K562 (cell line): ENCODE measurements around the gene SRPK3. TPM values are rescaled to one million over a fixed set of nuclear protein-coding genes. Genes with fewer than 3 reads are reported as not detected.
A peak's percentile ranks its signal among the peaks of the same experiment; 100 is the strongest.

Experiments
- ATAC-seq: fragments of 200-7000 bp; cut with Tn5 transposase; 3 replicates; pipeline ENCODE4 v1.9.1; 2020; ENCODE audit warnings: moderate library complexity
- BruUV-seq: library from RNA; stranded (reverse); fragments of 400-500 nt; replicated peaks from 2 replicates; lab custom pipeline; 2021; lab: Mats Ljungman, UMichigan
- CTCF ChIA-PET: fragments of 300-600 bp; formaldehyde crosslinking; extraction: SDS; loops from one replicate; lab custom pipeline; 2021; ENCODE audit warnings: low intra/inter-chr PET ratio; lab: Yijun Ruan, JAX
- POLR2A ChIA-PET: fragments of 300-600, 350-650 bp; sonication (Branson Sonifier 250); formaldehyde crosslinking; extraction: SDS; loops from one replicate; lab custom pipeline; 2021; ENCODE audit warnings: antibody characterized with exemption, inconsistent platforms; lab: Yijun Ruan, JAX
- DNase-seq, 4 experiments: peaks; one replicate each; pipeline versions ENCODE4 v3.0.0 to v3.0.0-alpha.2; 2011 to 2018; ENCODE audit warnings: low spot score in 3 of 4, mixed read lengths in 3 of 4; ENCODE audit errors: extremely low read depth in 1 of 4
- FAIRE-seq: peaks from 2 replicates; lab custom pipeline; 2011; peaks lifted over from hg19 to GRCh38; lab: Jason Lieb, UNC
- H2AFZ ChIP-seq: 2 replicates; pipeline ENCODE4 v1.6.0; 2011; ENCODE audit warnings: low read depth, low read length, control low read depth, inconsistent platforms
- H3K27ac ChIP-seq: fragments of 200-600 bp; 3 replicates; pipeline ENCODE4 v1.8.0; 2011; ENCODE audit warnings: low read depth, mild to moderate bottlenecking, control low read depth, inconsistent platforms, low read length, moderate library complexity, mixed read lengths; ENCODE audit errors: extremely low read depth
- H3K27me3 ChIP-seq, 2 experiments: fragments of 300-600 bp in 1 of 2; 2 replicates in 1 of 2; 3 replicates in 1 of 2; pipeline versions ENCODE4 v1.6.0 to v1.8.0; 2011; ENCODE audit warnings: inconsistent platforms in 2 of 2, low read length in 2 of 2, mild to moderate bottlenecking in 1 of 2, mixed read lengths in 1 of 2, moderate library complexity in 1 of 2; ENCODE audit not compliant: control insufficient read depth in 2 of 2, insufficient read depth in 2 of 2
- H3K36me3 ChIP-seq: fragments of 300-600 bp; 3 replicates; pipeline ENCODE4 v1.8.0; 2011; ENCODE audit warnings: mild to moderate bottlenecking, low read length, inconsistent platforms; ENCODE audit not compliant: control insufficient read depth, insufficient read depth
- H3K4me1 ChIP-seq, 2 experiments: fragments of 200-600 bp in 1 of 2; replicated peaks in 1 of 2; 2 replicates in 1 of 2; 3 replicates in 1 of 2; pipeline versions ENCODE4 v1.5.1 to v1.8.0; 2011; ENCODE audit warnings: inconsistent platforms in 2 of 2, low read length in 2 of 2, mild to moderate bottlenecking in 1 of 2, mixed read lengths in 1 of 2, moderate library complexity in 1 of 2; ENCODE audit not compliant: control insufficient read depth in 2 of 2, insufficient read depth in 2 of 2
- H3K4me2 ChIP-seq: 2 replicates; pipeline ENCODE4 v1.6.1; 2011; ENCODE audit warnings: low read length, control low read depth, inconsistent platforms, mixed read lengths; ENCODE audit not compliant: insufficient read depth
- H3K4me3 ChIP-seq: fragments of 200-600 bp; sonication (generic), shearing (Covaris generic); 2 replicates; pipeline ENCODE4 v1.5.1; 2016; ENCODE audit warnings: control low read depth, inconsistent platforms
- H3K79me2 ChIP-seq: fragments of 200-600 bp; 3 replicates; pipeline ENCODE4 v1.8.0; 2011; ENCODE audit warnings: low read length, inconsistent platforms; ENCODE audit not compliant: control insufficient read depth, insufficient read depth
- H3K9ac ChIP-seq, 2 experiments: 2 replicates each; pipeline versions ENCODE4 v1.6.0 to v1.6.1; 2011; ENCODE audit warnings: low read depth in 2 of 2, low read length in 2 of 2, control low read depth in 1 of 2, inconsistent platforms in 1 of 2, mild to moderate bottlenecking in 1 of 2, mixed read lengths in 1 of 2; ENCODE audit not compliant: insufficient read depth in 1 of 2
- H3K9me1 ChIP-seq: one replicate; pipeline ENCODE4 v1.6.0; 2011; ENCODE audit warnings: inconsistent platforms, mild to moderate bottlenecking, low read length, moderate library complexity; ENCODE audit not compliant: control insufficient read depth, insufficient read depth
- H3K9me3 ChIP-seq: replicated peaks from 2 replicates; pipeline ENCODE4 v1.5.1; 2011; ENCODE audit warnings: low read depth, low read length, inconsistent platforms; ENCODE audit not compliant: control insufficient read depth, insufficient read depth
- H4K20me1 ChIP-seq: replicated peaks from 2 replicates; pipeline ENCODE4 v1.6.1; 2011; ENCODE audit warnings: low read length, inconsistent platforms, mixed read lengths; ENCODE audit not compliant: control insufficient read depth, insufficient read depth
- CHD4 ChIP-seq: fragments of 200-600 bp; sonication (generic); IDR thresholded peaks from 3 replicates; pipeline ENCODE4 v1.6.1; 2012; ENCODE audit warnings: low read depth, mild to moderate bottlenecking, mixed read lengths, low read length, inconsistent platforms; ENCODE audit not compliant: insufficient read depth, insufficient replicate concordance, poor library complexity, severe bottlenecking
- HDAC1 ChIP-seq, 2 experiments: fragments of 450-650 bp; IDR thresholded peaks; 2 replicates each; pipeline ENCODE4 v1.6.1; 2016 to 2017; ENCODE audit warnings: inconsistent platforms in 1 of 2, mild to moderate bottlenecking in 1 of 2, moderate library complexity in 1 of 2
- NR2C1 ChIP-seq, 2 experiments: fragments of 450-650 bp; IDR thresholded peaks; 2 replicates each; pipeline ENCODE4 v1.6.1; 2017; ENCODE audit warnings: mild to moderate bottlenecking in 2 of 2, antibody characterized with exemption in 1 of 2, inconsistent platforms in 1 of 2, missing compliant biosample characterization in 1 of 2, missing genetic modification characterization in 1 of 2
- PHF21A ChIP-seq: fragments of 450-650 bp; IDR thresholded peaks from 2 replicates; pipeline ENCODE4 v1.6.1; 2017; ENCODE audit warnings: low read depth, borderline replicate concordance
- SRSF9 ChIP-seq: fragments of 200-400 bp; formaldehyde crosslinking; IDR thresholded peaks from 2 replicates; pipeline ENCODE4 v1.6.1; 2017; ENCODE audit warnings: low read depth, low read length, borderline replicate concordance
- ZNF217 ChIP-seq: sonication (generic); formaldehyde crosslinking; IDR thresholded peaks from 2 replicates; pipeline ENCODE4 v1.8.0; 2022; ENCODE audit warnings: mild to moderate bottlenecking, missing genetic modification reagents
- ZNF436 ChIP-seq: fragments of 250-450, 450-650 bp; sonication (Bioruptor Pico); formaldehyde crosslinking; IDR thresholded peaks from 2 replicates; pipeline ENCODE4 v1.7.0; 2020; ENCODE audit warnings: mild to moderate bottlenecking
- ZNF696 ChIP-seq: fragments of 250-450 bp; sonication (Bioruptor Pico); conservative IDR thresholded peaks from 2 replicates; pipeline ENCODE4 v1.4.0; 2020; ENCODE audit warnings: mild to moderate bottlenecking, moderate library complexity
- ZNF778 ChIP-seq: fragments of 450-650 bp; formaldehyde crosslinking; IDR thresholded peaks from 2 replicates; pipeline ENCODE4 v1.4.0; 2020; ENCODE audit warnings: mild to moderate bottlenecking, moderate library complexity
- WGBS: fragments of 100-300 bp; shearing (Covaris generic); methylation state at CpG from one replicate; pipeline ENCODE4 v1.1.6; 2016; ENCODE audit warnings: low coverage, mixed read lengths; ENCODE audit not compliant: insufficient coverage; ENCODE audit errors: missing lambda C conversion rate; 5-methylcytosine and 5-hydroxymethylcytosine counted together
- in situ Hi-C: fragments of 300-500 bp; cut with MboI; formaldehyde crosslinking; loops from 4 replicates; pipeline ENCODE4 v1.15.0; 2018; ENCODE audit warnings: inconsistent platforms, mixed read lengths
- intact Hi-C: fragments of 100-400 bp; cut with micrococcal nuclease; formaldehyde crosslinking; loops from 2 replicates; pipeline ENCODE4 v1.14.2; 2022
- polyA plus RNA-seq, 8 experiments: library from polyadenylated mRNA; depleted of rRNA in 4 of 8; stranded (reverse) in 5 of 8; unstranded in 3 of 8; fragments of >200 nt; fragmentation: Nextera tagmentation in 2 of 8; fragmentation: Illumina TruSeq in 1 of 8; extraction: Ambion mirVana in 2 of 8; extraction: Trizol in 1 of 8; gene quantifications; 2 replicates each; pipeline versions ENCODE4 v1.2.1 to v1.2.3, GENCODE V29; 2011 to 2014; ENCODE audit warnings: inconsistent platforms in 1 of 8, missing spikeins in 1 of 8
- total RNA-seq, 7 experiments: library from RNA; depleted of rRNA in 6 of 7; stranded (reverse); fragments of >200 nt in 6 of 7; fragmentation: Illumina TruSeq in 2 of 7; extraction: Trizol in 2 of 7; gene quantifications; 2 replicates each; pipeline versions ENCODE4 v1.2.1 to v1.2.3, GENCODE V29; 2011 to 2021; ENCODE audit warnings: low replicate concordance in 1 of 7
- TF ChIP-seq, protein P1 (sequence below): fragments of 250-450 bp; sonication (Bioruptor Pico); IDR thresholded peaks from 2 replicates; pipeline ENCODE4 v1.4.0; 2020
- TF ChIP-seq, protein P2 (sequence below): fragments of 250-450 bp; sonication (Bioruptor Pico); IDR thresholded peaks from 2 replicates; pipeline ENCODE4 v1.4.0; 2020; ENCODE audit warnings: mild to moderate bottlenecking, moderate library complexity
- TF ChIP-seq, protein P3 (sequence below): fragments of 450-650 bp; formaldehyde crosslinking; IDR thresholded peaks from 2 replicates; pipeline ENCODE4 v1.4.0; 2022; ENCODE audit warnings: missing genetic modification characterization

The SRPK3 gene
- total and polyA plus RNA-seq, 9 of the 15 experiments (the other 6 are each of a cell fraction or from before 2014, with no cell fraction given), result 0.01 to 0.09 (median 0.04) TPM; not detected in 2

DNA sequence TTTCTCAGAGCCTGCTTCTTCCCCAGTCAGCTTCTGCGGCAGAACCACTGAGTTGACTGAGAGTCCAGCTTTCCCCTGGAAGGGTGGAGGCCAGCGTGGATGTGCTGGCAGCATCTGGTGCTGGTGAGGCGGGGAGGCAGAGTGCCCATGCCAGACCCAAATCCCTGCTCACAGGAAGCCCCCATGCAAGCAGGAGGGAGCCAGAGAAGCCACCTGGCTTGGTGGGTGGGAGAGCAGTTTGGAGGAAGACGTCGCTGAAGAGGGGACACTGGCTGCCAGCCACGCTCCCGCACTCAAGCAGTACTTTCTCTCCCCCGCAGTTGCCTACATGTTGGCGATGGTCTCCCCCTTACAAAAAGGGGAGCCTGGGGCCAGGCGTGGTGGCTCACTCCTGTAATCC lies 43.5 kb downstream of the SRPK3 start:
- H3K4me1 ChIP-seq, result peaks cover 0 to 13% of the 10 kb centered on the region in 2 experiments; a peak in 3 of 5 replicates
- no peaks in the 10 kb centered on the region for H3K79me2 ChIP-seq
- 0 out of 4 replicates have a peak overlapping the region, but pooled peaks of 1 of the 2 experiments have one; percentile 45 for H3K9ac ChIP-seq
- no peaks in the 10 kb centered on the region for H3K36me3 ChIP-seq
- ChIA-PET CTCF (no interaction called here), POLR2A (interaction anchor here (1.0 kb wide), 1 partner anchor 8 kb away, joined by 3 read pairs; no protein-coding TSS in a partner anchor)
- no peak for TF ChIP-seq SRSF9
- TF ChIP-seq NR2C1 (IDR thresholded peaks at IDR 0.05), result no peak
- TF ChIP-seq NR2C1 (tag; IDR thresholded peaks at IDR 0.05), result no peak
- no peak for TF ChIP-seq ZNF696 (CRISPR knock-in tag)
- TF ChIP-seq, protein P1, sequence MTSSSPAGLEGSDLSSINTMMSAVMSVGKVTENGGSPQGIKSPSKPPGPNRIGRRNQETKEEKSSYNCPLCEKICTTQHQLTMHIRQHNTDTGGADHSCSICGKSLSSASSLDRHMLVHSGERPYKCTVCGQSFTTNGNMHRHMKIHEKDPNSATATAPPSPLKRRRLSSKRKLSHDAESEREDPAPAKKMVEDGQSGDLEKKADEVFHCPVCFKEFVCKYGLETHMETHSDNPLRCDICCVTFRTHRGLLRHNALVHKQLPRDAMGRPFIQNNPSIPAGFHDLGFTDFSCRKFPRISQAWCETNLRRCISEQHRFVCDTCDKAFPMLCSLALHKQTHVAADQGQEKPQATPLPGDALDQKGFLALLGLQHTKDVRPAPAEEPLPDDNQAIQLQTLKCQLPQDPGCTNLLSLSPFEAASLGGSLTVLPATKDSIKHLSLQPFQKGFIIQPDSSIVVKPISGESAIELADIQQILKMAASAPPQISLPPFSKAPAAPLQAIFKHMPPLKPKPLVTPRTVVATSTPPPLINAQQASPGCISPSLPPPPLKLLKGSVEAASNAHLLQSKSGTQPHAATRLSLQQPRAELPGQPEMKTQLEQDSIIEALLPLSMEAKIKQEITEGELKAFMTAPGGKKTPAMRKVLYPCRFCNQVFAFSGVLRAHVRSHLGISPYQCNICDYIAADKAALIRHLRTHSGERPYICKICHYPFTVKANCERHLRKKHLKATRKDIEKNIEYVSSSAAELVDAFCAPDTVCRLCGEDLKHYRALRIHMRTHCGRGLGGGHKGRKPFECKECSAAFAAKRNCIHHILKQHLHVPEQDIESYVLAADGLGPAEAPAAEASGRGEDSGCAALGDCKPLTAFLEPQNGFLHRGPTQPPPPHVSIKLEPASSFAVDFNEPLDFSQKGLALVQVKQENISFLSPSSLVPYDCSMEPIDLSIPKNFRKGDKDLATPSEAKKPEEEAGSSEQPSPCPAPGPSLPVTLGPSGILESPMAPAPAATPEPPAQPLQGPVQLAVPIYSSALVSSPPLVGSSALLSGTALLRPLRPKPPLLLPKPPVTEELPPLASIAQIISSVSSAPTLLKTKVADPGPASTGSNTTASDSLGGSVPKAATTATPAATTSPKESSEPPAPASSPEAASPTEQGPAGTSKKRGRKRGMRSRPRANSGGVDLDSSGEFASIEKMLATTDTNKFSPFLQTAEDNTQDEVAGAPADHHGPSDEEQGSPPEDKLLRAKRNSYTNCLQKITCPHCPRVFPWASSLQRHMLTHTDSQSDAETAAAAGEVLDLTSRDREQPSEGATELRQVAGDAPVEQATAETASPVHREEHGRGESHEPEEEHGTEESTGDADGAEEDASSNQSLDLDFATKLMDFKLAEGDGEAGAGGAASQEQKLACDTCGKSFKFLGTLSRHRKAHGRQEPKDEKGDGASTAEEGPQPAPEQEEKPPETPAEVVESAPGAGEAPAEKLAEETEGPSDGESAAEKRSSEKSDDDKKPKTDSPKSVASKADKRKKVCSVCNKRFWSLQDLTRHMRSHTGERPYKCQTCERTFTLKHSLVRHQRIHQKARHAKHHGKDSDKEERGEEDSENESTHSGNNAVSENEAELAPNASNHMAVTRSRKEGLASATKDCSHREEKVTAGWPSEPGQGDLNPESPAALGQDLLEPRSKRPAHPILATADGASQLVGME (CRISPR knock-in tag), result no peak
- TF ChIP-seq ZNF778 (CRISPR knock-in tag), result no peak
- no peak for TF ChIP-seq PHF21A
- TF ChIP-seq, protein P2, sequence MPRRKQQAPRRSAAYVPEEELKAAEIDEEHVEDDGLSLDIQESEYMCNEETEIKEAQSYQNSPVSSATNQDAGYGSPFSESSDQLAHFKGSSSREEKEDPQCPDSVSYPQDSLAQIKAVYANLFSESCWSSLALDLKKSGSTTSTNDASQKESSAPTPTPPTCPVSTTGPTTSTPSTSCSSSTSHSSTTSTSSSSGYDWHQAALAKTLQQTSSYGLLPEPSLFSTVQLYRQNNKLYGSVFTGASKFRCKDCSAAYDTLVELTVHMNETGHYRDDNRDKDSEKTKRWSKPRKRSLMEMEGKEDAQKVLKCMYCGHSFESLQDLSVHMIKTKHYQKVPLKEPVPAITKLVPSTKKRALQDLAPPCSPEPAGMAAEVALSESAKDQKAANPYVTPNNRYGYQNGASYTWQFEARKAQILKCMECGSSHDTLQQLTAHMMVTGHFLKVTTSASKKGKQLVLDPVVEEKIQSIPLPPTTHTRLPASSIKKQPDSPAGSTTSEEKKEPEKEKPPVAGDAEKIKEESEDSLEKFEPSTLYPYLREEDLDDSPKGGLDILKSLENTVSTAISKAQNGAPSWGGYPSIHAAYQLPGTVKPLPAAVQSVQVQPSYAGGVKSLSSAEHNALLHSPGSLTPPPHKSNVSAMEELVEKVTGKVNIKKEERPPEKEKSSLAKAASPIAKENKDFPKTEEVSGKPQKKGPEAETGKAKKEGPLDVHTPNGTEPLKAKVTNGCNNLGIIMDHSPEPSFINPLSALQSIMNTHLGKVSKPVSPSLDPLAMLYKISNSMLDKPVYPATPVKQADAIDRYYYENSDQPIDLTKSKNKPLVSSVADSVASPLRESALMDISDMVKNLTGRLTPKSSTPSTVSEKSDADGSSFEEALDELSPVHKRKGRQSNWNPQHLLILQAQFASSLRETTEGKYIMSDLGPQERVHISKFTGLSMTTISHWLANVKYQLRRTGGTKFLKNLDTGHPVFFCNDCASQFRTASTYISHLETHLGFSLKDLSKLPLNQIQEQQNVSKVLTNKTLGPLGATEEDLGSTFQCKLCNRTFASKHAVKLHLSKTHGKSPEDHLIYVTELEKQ (CRISPR knock-in tag), result no peak
- TF ChIP-seq ZNF436, result no peak
- no peak for TF ChIP-seq HDAC1 (IDR thresholded peaks at IDR 0.05)
- TF ChIP-seq ZNF217, result no peak
- TF ChIP-seq, protein P3, sequence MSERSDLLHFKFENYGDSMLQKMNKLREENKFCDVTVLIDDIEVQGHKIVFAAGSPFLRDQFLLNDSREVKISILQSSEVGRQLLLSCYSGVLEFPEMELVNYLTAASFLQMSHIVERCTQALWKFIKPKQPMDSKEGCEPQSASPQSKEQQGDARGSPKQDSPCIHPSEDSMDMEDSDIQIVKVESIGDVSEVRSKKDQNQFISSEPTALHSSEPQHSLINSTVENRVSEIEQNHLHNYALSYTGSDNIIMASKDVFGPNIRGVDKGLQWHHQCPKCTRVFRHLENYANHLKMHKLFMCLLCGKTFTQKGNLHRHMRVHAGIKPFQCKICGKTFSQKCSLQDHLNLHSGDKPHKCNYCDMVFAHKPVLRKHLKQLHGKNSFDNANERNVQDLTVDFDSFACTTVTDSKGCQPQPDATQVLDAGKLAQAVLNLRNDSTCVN, result no peak
- no peak for TF ChIP-seq CHD4
- peaks cover 19 to 38% of the 10 kb centered on the region in 2 experiments; a peak in 4 of 5 replicates for H3K27me3 ChIP-seq
- no peaks in the 10 kb centered on the region for H4K20me1 ChIP-seq
- no peak overlapping the region for H3K4me3 ChIP-seq
- intact Hi-C loops (no loop called here), in situ Hi-C loops (no loop called here)
- DNase-seq (no peak), ATAC-seq (no peak), FAIRE-seq (no peak)
- 2% methylated on average over 8 of the region's 10 CpGs for WGBS
- no peak overlapping the region for H3K4me2 ChIP-seq
- no peaks in the 10 kb centered on the region for H3K9me1 ChIP-seq
- no peak overlapping the region for H3K27ac ChIP-seq
- H3K9me3 ChIP-seq, result no peaks in the 10 kb centered on the region
- BruUV-seq, result no TSS peak
- no peak overlapping the region for H2AFZ ChIP-seq
